CMK (cell line): ENCODE data around the gene CLRN3.

Experiments used
- DNase-seq: peaks from one replicate; pipeline ENCODE4 v3.0.0-alpha.2; 2010; ENCODE audit warnings: low read depth

Gene CLRN3

GRCh38 chr10:127919418-127920271 is 26.9 kb upstream of the CLRN3 start:
- peak; percentile 1 for DNase-seq

GRCh38 chr10:127918572-127918971 is 25.8 kb upstream of the CLRN3 start:
- DNase-seq = no peak

GRCh38 chr10:127916826-127917225 is 24.1 kb upstream of the CLRN3 start:
- DNase-seq = no peak

GRCh38 chr10:127915324-127915723 is 22.6 kb upstream of the CLRN3 start:
- no peak for DNase-seq

- DNase-seq = no peak
These were observed 20.6 kb upstream of the CLRN3 start for GRCh38 chr10:127913368-127913759.

- DNase-seq = no peak
These were observed 20.0 kb upstream of the CLRN3 start for GRCh38 chr10:127912607-127913367.

- DNase-seq = no peak
These were observed 19.1 kb upstream of the CLRN3 start for GRCh38 chr10:127911867-127912257.

- no peak for DNase-seq
These were observed 18.6 kb upstream of the CLRN3 start for GRCh38 chr10:127911218-127911866.

- no peak for DNase-seq
These were observed 17.7 kb upstream of the CLRN3 start for GRCh38 chr10:127910464-127910770.

GRCh38 chr10:127909716-127910463 is 17.1 kb upstream of the CLRN3 start:
- DNase-seq = no peak

GRCh38 chr10:127908959-127909267 is 16.2 kb upstream of the CLRN3 start:
- DNase-seq = no peak

- no peak for DNase-seq
These were observed 15.6 kb upstream of the CLRN3 start for GRCh38 chr10:127908106-127908958.

- DNase-seq = no peak
These were observed 14.8 kb upstream of the CLRN3 start for GRCh38 chr10:127907411-127908105.

GRCh38 chr10:127906548-127907377 is 14.0 kb upstream of the CLRN3 start, which contains the start of gene PTPRE:
PTPRE (plus strand) TSS chr10:127907103; CDS start chr10:128040882, 133,779 bp downstream.
- peak; percentile 0 for DNase-seq

- no peak for DNase-seq
These were observed 13.1 kb upstream of the CLRN3 start for GRCh38 chr10:127905848-127906261.

- DNase-seq = no peak
These were observed 12.5 kb upstream of the CLRN3 start for GRCh38 chr10:127905001-127905847.

GRCh38 chr10:127904311-127905000 is 11.7 kb upstream of the CLRN3 start:
- no peak for DNase-seq

- no peak for DNase-seq
These were observed 11.0 kb upstream of the CLRN3 start for GRCh38 chr10:127903789-127904188.
